Measurements from ENCODE around the gene DCAKD.
A peak's percentile ranks its signal among the peaks of the same experiment; 100 is the strongest.

Gene DCAKD

GRCh38 chr17:45050481-45051059 lies 862 bp downstream of the DCAKD start:
- peak; percentile 69 for FAIRE-seq
- DNase-seq (ENCODE audit: insufficient read length, low spot score): no peak
- TF ChIP-seq TAF1 (IDR thresholded peaks at IDR 0.05; ENCODE audit: low read depth, low read length) (0 out of 2 replicates have a peak, but pooled peaks have one; percentile 6), POLR2AphosphoS5 (IDR thresholded peaks at IDR 0.05; ENCODE audit: low read depth, low read length) (no peak; the same call in 1 of the 2 replicates), POU2F2 (IDR thresholded peaks at IDR 0.05; ENCODE audit: low read depth, low read length) (peak; percentile 31; the same call in 1 of the 2 replicates)

- FAIRE-seq (no peak), DNase-seq (ENCODE audit: insufficient read length, low spot score) (no peak)
- TF ChIP-seq SPI1 (IDR thresholded peaks at IDR 0.05; ENCODE audit: low read depth, low read length) (no peak), POU2F2 (IDR thresholded peaks at IDR 0.05; ENCODE audit: low read depth, low read length) (no peak), POLR2AphosphoS5 (IDR thresholded peaks at IDR 0.05; ENCODE audit: low read depth, low read length) (no peak), PAX5 (IDR thresholded peaks at IDR 0.05; ENCODE audit: insufficient read depth, low read length, severe bottlenecking) (no peak), POLR2A (IDR thresholded peaks at IDR 0.05; ENCODE audit: low read depth, low read length) (no peak), TAF1 (IDR thresholded peaks at IDR 0.05; ENCODE audit: low read depth, low read length) (no peak)
Observed at GRCh38 chr17:45048795-45049563, 2.5 kb downstream of the DCAKD start.

- no peak for FAIRE-seq
- TF ChIP-seq POU2F2 (IDR thresholded peaks at IDR 0.05; ENCODE audit: low read depth, low read length): no peak
- no peak for TF ChIP-seq POLR2AphosphoS5 (IDR thresholded peaks at IDR 0.05; ENCODE audit: low read depth, low read length)
- TF ChIP-seq PAX5 (IDR thresholded peaks at IDR 0.05; ENCODE audit: insufficient read depth, low read length, severe bottlenecking): no peak
- TF ChIP-seq POLR2A (IDR thresholded peaks at IDR 0.05; ENCODE audit: low read depth, low read length): no peak
- no peak for DNase-seq (ENCODE audit: insufficient read length, low spot score)
Observed at GRCh38 chr17:45046537-45047125, 4.8 kb downstream of the DCAKD start.

- no peak for TF ChIP-seq PAX5 (IDR thresholded peaks at IDR 0.05; ENCODE audit: insufficient read depth, low read length, severe bottlenecking)
- no peak for TF ChIP-seq POU2F2 (IDR thresholded peaks at IDR 0.05; ENCODE audit: low read depth, low read length)
- no peak for TF ChIP-seq SPI1 (IDR thresholded peaks at IDR 0.05; ENCODE audit: low read depth, low read length)
- no peak for TF ChIP-seq POLR2A (IDR thresholded peaks at IDR 0.05; ENCODE audit: low read depth, low read length)
- no peak for TF ChIP-seq POLR2AphosphoS5 (IDR thresholded peaks at IDR 0.05; ENCODE audit: low read depth, low read length)
- TF ChIP-seq TAF1 (IDR thresholded peaks at IDR 0.05; ENCODE audit: low read depth, low read length): no peak
- DNase-seq (ENCODE audit: insufficient read length, low spot score) (no peak), FAIRE-seq (no peak)
Observed at GRCh38 chr17:45043813-45044540, 7.5 kb downstream of the DCAKD start.

GRCh38 chr17:45042346-45043120 lies 8.9 kb downstream of the DCAKD start:
- no peak for FAIRE-seq
- TF ChIP-seq PAX5 (IDR thresholded peaks at IDR 0.05; ENCODE audit: insufficient read depth, low read length, severe bottlenecking) (no peak), POLR2AphosphoS5 (IDR thresholded peaks at IDR 0.05; ENCODE audit: low read depth, low read length) (no peak), POU2F2 (IDR thresholded peaks at IDR 0.05; ENCODE audit: low read depth, low read length) (no peak), POLR2A (IDR thresholded peaks at IDR 0.05; ENCODE audit: low read depth, low read length) (no peak), SPI1 (IDR thresholded peaks at IDR 0.05; ENCODE audit: low read depth, low read length) (no peak), TAF1 (IDR thresholded peaks at IDR 0.05; ENCODE audit: low read depth, low read length) (no peak)
- DNase-seq (ENCODE audit: insufficient read length, low spot score): peak; percentile 13

- TF ChIP-seq POU2F2 (IDR thresholded peaks at IDR 0.05; ENCODE audit: low read depth, low read length): no peak
- no peak for TF ChIP-seq POLR2AphosphoS5 (IDR thresholded peaks at IDR 0.05; ENCODE audit: low read depth, low read length)
- no peak for TF ChIP-seq SPI1 (IDR thresholded peaks at IDR 0.05; ENCODE audit: low read depth, low read length)
- TF ChIP-seq PAX5 (IDR thresholded peaks at IDR 0.05; ENCODE audit: insufficient read depth, low read length, severe bottlenecking): no peak
- no peak for TF ChIP-seq TAF1 (IDR thresholded peaks at IDR 0.05; ENCODE audit: low read depth, low read length)
- no peak for TF ChIP-seq POLR2A (IDR thresholded peaks at IDR 0.05; ENCODE audit: low read depth, low read length)
- FAIRE-seq (no peak), DNase-seq (ENCODE audit: insufficient read length, low spot score) (no peak)
Observed at GRCh38 chr17:45040459-45040858, 11.0 kb downstream of the DCAKD start.

GRCh38 chr17:45038728-45039634 lies 12.5 kb downstream of the DCAKD start:
- TF ChIP-seq PAX5 (IDR thresholded peaks at IDR 0.05; ENCODE audit: insufficient read depth, low read length, severe bottlenecking): no peak
- no peak for TF ChIP-seq POU2F2 (IDR thresholded peaks at IDR 0.05; ENCODE audit: low read depth, low read length)
- no peak for TF ChIP-seq POLR2A (IDR thresholded peaks at IDR 0.05; ENCODE audit: low read depth, low read length)
- no peak for TF ChIP-seq SPI1 (IDR thresholded peaks at IDR 0.05; ENCODE audit: low read depth, low read length)
- no peak for TF ChIP-seq POLR2AphosphoS5 (IDR thresholded peaks at IDR 0.05; ENCODE audit: low read depth, low read length)
- no peak for TF ChIP-seq TAF1 (IDR thresholded peaks at IDR 0.05; ENCODE audit: low read depth, low read length)
- DNase-seq (ENCODE audit: insufficient read length, low spot score) (no peak), FAIRE-seq (no peak)

GRCh38 chr17:45036691-45037090 lies 14.7 kb downstream of the DCAKD start:
- no peak for FAIRE-seq
- TF ChIP-seq POLR2A (IDR thresholded peaks at IDR 0.05; ENCODE audit: low read depth, low read length) (no peak), POLR2AphosphoS5 (IDR thresholded peaks at IDR 0.05; ENCODE audit: low read depth, low read length) (no peak), SPI1 (IDR thresholded peaks at IDR 0.05; ENCODE audit: low read depth, low read length) (no peak), TAF1 (IDR thresholded peaks at IDR 0.05; ENCODE audit: low read depth, low read length) (no peak), PAX5 (IDR thresholded peaks at IDR 0.05; ENCODE audit: insufficient read depth, low read length, severe bottlenecking) (no peak), POU2F2 (IDR thresholded peaks at IDR 0.05; ENCODE audit: low read depth, low read length) (no peak)
- DNase-seq (ENCODE audit: insufficient read length, low spot score): no peak

All from GM12891 (cell line).